ENCODE results near the gene OSBP2.

GRCh38 chr22:30767661-30768060 is 73.0 kb downstream of the OSBP2 start:
- no peak for TF ChIP-seq CTCF (IDR thresholded peaks at IDR 0.05)
- TF ChIP-seq POLR2A (IDR thresholded peaks at IDR 0.05), result no peak

Measured in testis (tissue), 2 donors.